HepG2 (cell line): ENCODE results near the gene MSI2. TPM values are rescaled to one million over a fixed set of nuclear protein-coding genes. Genes with fewer than 3 reads are reported as not detected.
A peak's percentile ranks its signal among the peaks of the same experiment; 100 is the strongest.

Experiments used
- BORCS8-MEF2B ChIP-seq: sonication (generic); formaldehyde crosslinking; IDR thresholded peaks from 2 replicates; pipeline ENCODE4 v1.8.0; 2022; ENCODE audit warnings: mild to moderate bottlenecking, missing genetic modification reagents
- BRD4 ChIP-seq: sonication (generic); formaldehyde crosslinking; IDR thresholded peaks from 2 replicates; pipeline ENCODE4 v1.4.0; 2020; ENCODE audit warnings: missing genetic modification reagents
- HDAC2 ChIP-seq: sonication (generic); formaldehyde crosslinking; IDR thresholded peaks from 2 replicates; pipeline ENCODE4 v1.4.0; 2020; ENCODE audit warnings: missing genetic modification reagents
- LCORL ChIP-seq, 2 experiments: fragments of 450-650 bp in 1 of 2; sonication (generic) in 1 of 2; formaldehyde crosslinking in 1 of 2; IDR thresholded peaks; 2 replicates each; pipeline versions ENCODE4 v1.5.0 to v1.6.1; 2017 to 2020; ENCODE audit warnings: antibody characterized with exemption in 1 of 2, missing genetic modification reagents in 1 of 2
- PRPF4 ChIP-seq: fragments of 200-400 bp; formaldehyde crosslinking; IDR thresholded peaks from 2 replicates; pipeline ENCODE4 v1.6.1; 2016; ENCODE audit warnings: low read length, low read depth; ENCODE audit not compliant: poor library complexity, severe bottlenecking
- RFXAP ChIP-seq: sonication (generic); formaldehyde crosslinking; IDR thresholded peaks from 2 replicates; pipeline ENCODE4 v1.4.0; 2020; ENCODE audit warnings: missing genetic modification reagents, borderline replicate concordance
- ZNF20 ChIP-seq: sonication (generic); formaldehyde crosslinking; IDR thresholded peaks from 2 replicates; pipeline ENCODE4 v1.4.0; 2020; ENCODE audit warnings: mild to moderate bottlenecking, moderate library complexity, missing genetic modification reagents
- ZNF224 ChIP-seq: sonication (generic); formaldehyde crosslinking; IDR thresholded peaks from 2 replicates; pipeline ENCODE4 v1.5.0; 2020; ENCODE audit warnings: mild to moderate bottlenecking, missing genetic modification reagents
- ZNF496 ChIP-seq: sonication (generic); formaldehyde crosslinking; IDR thresholded peaks from 2 replicates; pipeline ENCODE4 v1.8.1; 2023; ENCODE audit warnings: mild to moderate bottlenecking, moderate library complexity, missing genetic modification reagents; ENCODE audit not compliant: insufficient replicate concordance
- ZNF556 ChIP-seq: sonication (generic); formaldehyde crosslinking; IDR thresholded peaks from 2 replicates; pipeline ENCODE4 v1.4.0; 2020; ENCODE audit warnings: mild to moderate bottlenecking, missing genetic modification reagents, borderline replicate concordance
- ZNF569 ChIP-seq: sonication (generic); formaldehyde crosslinking; IDR thresholded peaks from 2 replicates; pipeline ENCODE4 v1.5.0; 2020; ENCODE audit warnings: mild to moderate bottlenecking, missing genetic modification reagents, moderate library complexity, borderline replicate concordance
- ZNF615 ChIP-seq: sonication (generic); formaldehyde crosslinking; IDR thresholded peaks from 2 replicates; pipeline ENCODE4 v1.5.0; 2020; ENCODE audit warnings: mild to moderate bottlenecking, missing genetic modification reagents, borderline replicate concordance
- polyA plus RNA-seq, 8 experiments: library from polyadenylated mRNA; depleted of rRNA in 3 of 8; stranded (reverse) in 7 of 8; unstranded in 1 of 8; fragments of >200 nt; fragmentation: Illumina TruSeq in 4 of 8; extraction: Trizol in 4 of 8; gene quantifications; 2 replicates each; pipeline versions ENCODE4 v1.2.1 to v1.2.3, GENCODE V29; 2011 to 2016; ENCODE audit warnings: low read depth in 4 of 8, missing spikeins in 1 of 8, mixed read lengths in 1 of 8; ENCODE audit not compliant: insufficient read depth in 1 of 8
- total RNA-seq, 5 experiments: library from RNA; depleted of rRNA; stranded (reverse); fragments of >200 nt; fragmentation: Illumina TruSeq; extraction: Trizol; gene quantifications; 2 replicates each; pipeline ENCODE4 v1.2.3, GENCODE V29; 2016; ENCODE audit warnings: low read depth in 1 of 5
- TF ChIP-seq, protein P1 (sequence below): sonication (generic); formaldehyde crosslinking; IDR thresholded peaks from 2 replicates; pipeline ENCODE4 v1.4.0; 2020; ENCODE audit warnings: mild to moderate bottlenecking, missing genetic modification reagents
- TF ChIP-seq, protein P2 (sequence below): sonication (generic); formaldehyde crosslinking; IDR thresholded peaks from 2 replicates; pipeline ENCODE4 v1.4.0; 2020; ENCODE audit warnings: missing genetic modification reagents
- TF ChIP-seq, protein P3 (sequence below): IDR thresholded peaks from 2 replicates; pipeline ENCODE4 v1.6.1; 2018; ENCODE audit warnings: missing genetic modification reagents
- TF ChIP-seq, protein P4 (sequence below): sonication (generic); formaldehyde crosslinking; IDR thresholded peaks from 2 replicates; pipeline ENCODE4 v1.5.0; 2020; ENCODE audit warnings: missing genetic modification reagents

MSI2 gene
- total and polyA plus RNA-seq, 2 of the 13 experiments (the other 11 are each of a cell fraction or from before 2014, with no cell fraction given), result 77.5 to 78.4 TPM

DNA sequence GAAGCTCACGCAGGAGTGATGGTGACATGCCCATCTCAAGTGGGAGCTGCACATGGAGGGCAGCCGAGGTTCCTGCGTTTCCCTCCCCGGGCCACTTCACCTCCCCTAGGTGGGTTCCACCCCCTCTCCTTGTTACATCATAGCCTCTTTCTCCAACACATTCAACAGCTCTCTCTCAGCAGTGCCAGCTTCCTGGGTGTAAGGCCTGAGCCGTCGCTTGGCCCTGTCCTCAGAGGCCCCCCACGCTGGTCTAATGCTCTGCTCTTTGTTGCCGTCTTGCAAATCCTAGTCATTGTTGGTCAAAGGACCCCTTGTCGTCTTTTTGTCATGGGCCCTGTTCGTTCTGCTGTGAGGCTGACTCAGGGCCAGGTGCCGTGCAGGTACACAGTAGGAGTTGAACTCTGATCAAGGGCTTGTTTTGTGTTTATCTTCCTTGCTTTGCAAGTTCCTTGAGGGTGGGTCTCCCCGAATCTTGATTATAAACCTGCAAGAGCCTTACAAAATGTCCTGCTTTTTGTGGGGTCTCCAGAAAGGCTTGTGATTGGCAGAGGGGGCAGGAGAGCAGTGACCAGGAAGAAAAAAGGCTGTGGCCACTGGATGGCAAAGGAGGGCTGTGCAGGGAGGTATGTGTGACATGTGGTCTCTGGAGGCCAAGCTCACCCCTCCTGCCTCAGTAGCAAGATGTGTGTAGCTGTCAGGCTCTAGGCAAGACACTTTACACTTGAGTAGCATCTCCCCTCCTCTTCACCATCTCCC, 352.2 kb downstream of the MSI2 start (continued):
- TF ChIP-seq, protein P1, sequence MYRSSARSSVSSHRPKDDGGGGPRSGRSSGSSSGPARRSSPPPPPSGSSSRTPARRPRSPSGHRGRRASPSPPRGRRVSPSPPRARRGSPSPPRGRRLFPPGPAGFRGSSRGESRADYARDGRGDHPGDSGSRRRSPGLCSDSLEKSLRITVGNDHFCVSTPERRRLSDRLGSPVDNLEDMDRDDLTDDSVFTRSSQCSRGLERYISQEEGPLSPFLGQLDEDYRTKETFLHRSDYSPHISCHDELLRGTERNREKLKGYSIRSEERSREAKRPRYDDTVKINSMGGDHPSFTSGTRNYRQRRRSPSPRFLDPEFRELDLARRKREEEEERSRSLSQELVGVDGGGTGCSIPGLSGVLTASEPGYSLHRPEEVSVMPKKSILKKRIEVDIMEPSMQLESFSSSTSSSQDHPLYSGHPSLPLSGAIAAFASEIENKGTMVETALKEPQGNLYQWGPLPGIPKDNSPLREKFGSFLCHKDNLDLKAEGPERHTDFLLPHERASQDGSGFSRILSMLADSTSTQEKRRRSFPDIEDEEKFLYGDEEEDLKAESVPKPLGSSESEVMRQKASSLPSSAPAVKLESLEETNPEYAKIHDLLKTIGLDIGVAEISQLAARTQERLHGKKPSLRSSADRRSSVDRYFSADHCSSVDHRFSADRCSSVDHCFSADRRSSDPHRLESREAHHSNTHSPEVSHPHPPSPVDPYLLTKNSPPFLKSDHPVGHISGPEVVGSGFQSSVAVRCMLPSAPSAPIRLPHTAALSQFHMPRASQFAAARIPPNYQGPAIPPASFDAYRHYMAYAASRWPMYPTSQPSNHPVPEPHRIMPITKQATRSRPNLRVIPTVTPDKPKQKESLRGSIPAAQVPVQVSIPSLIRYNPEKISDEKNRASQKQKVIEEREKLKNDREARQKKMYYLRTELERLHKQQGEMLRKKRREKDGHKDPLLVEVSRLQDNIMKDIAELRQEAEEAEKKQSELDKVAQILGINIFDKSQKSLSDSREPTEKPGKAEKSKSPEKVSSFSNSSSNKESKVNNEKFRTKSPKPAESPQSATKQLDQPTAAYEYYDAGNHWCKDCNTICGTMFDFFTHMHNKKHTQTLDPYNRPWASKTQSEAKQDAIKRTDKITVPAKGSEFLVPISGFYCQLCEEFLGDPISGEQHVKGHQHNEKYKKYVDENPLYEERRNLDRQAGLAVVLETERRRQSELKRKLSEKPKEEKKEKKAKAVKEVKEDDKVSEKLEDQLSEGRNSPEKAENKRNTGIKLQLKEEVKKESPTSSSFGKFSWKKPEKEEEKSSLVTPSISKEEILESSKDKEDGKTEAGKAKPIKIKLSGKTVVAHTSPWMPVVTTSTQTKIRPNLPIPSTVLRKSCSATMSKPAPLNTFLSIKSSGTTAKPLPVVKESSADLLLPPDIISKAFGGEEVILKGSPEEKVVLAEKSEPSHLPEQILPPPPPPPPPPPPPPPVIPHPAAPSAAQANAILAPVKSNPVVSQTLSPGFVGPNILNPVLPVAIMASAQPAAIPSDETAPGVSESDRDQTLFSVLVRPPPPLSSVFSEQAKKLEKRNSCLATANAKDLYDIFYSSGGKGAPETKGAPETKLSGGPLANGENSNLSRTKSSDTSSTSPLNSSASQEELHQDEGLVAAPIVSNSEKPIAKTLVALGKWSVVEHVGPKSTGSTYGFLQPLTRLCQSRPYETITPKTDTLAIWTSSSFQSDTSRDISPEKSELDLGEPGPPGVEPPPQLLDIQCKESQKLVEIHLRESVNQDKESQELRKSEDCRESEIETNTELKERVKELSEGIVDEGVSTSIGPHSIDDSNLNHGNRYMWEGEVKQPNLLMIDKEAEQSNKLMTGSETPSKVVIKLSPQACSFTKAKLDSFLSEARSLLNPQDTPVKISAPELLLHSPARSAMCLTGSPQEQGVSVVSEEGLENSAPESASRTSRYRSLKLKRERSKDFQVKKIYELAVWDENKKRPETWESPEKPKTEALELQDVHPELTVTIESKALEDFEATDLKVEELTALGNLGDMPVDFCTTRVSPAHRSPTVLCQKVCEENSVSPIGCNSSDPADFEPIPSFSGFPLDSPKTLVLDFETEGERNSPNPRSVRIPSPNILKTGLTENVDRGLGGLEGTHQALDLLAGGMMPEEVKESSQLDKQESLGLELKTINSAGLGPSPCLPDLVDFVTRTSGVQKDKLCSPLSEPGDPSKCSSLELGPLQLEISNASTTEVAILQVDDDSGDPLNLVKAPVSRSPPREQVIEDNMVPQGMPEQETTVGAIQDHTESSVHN (CRISPR knock-in tag), result no peak
- TF ChIP-seq ZNF615 (CRISPR knock-in tag) (no peak), ZNF20 (CRISPR knock-in tag) (no peak), ZNF224 (CRISPR knock-in tag) (no peak), LCORL (IDR thresholded peaks at IDR 0.05) (no peak), LCORL (CRISPR knock-in tag; IDR thresholded peaks at IDR 0.05) (no peak), ZNF496 (no peak), PRPF4 (no peak), RFXAP (CRISPR knock-in tag) (no peak), BRD4 (CRISPR knock-in tag) (0 out of 2 replicates have a peak, but pooled peaks have one; percentile 6), BORCS8-MEF2B (CRISPR knock-in tag) (no peak), ZNF556 (CRISPR knock-in tag) (0 out of 2 replicates have a peak, but pooled peaks have one; percentile 20), HDAC2 (CRISPR knock-in tag) (no peak), ZNF569 (no peak)
- TF ChIP-seq, protein P2, sequence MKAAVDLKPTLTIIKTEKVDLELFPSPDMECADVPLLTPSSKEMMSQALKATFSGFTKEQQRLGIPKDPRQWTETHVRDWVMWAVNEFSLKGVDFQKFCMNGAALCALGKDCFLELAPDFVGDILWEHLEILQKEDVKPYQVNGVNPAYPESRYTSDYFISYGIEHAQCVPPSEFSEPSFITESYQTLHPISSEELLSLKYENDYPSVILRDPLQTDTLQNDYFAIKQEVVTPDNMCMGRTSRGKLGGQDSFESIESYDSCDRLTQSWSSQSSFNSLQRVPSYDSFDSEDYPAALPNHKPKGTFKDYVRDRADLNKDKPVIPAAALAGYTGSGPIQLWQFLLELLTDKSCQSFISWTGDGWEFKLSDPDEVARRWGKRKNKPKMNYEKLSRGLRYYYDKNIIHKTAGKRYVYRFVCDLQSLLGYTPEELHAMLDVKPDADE (CRISPR knock-in tag), result no peak
- TF ChIP-seq, protein P3, sequence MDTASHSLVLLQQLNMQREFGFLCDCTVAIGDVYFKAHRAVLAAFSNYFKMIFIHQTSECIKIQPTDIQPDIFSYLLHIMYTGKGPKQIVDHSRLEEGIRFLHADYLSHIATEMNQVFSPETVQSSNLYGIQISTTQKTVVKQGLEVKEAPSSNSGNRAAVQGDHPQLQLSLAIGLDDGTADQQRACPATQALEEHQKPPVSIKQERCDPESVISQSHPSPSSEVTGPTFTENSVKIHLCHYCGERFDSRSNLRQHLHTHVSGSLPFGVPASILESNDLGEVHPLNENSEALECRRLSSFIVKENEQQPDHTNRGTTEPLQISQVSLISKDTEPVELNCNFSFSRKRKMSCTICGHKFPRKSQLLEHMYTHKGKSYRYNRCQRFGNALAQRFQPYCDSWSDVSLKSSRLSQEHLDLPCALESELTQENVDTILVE (CRISPR knock-in tag), result no peak
- TF ChIP-seq, protein P4, sequence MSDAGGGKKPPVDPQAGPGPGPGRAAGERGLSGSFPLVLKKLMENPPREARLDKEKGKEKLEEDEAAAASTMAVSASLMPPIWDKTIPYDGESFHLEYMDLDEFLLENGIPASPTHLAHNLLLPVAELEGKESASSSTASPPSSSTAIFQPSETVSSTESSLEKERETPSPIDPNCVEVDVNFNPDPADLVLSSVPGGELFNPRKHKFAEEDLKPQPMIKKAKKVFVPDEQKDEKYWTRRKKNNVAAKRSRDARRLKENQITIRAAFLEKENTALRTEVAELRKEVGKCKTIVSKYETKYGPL, result no peak
